ENCODE measurements around the gene MAB21L2.

MAB21L2 gene

GRCh38 chr4:150590631-150591030 is 8.7 kb downstream of the MAB21L2 start:
- Histone ChIP-seq H3K27me3 (ENCODE audit: control insufficient read depth, insufficient read depth, low read length) (no peaks in the 10 kb centered on the region), H3K9me3 (ENCODE audit: control insufficient read depth, low read length) (no peaks in the 10 kb centered on the region), H3K9ac (ENCODE audit: low read length) (no peak overlapping the region), H3K36me3 (ENCODE audit: control insufficient read depth, insufficient read depth, low read length) (no peaks in the 10 kb centered on the region), H3K4me3 (ENCODE audit: low read length) (no peak overlapping the region), H3K4me1 (ENCODE audit: control insufficient read depth, insufficient read depth, low read length) (no peaks in the 10 kb centered on the region)

GRCh38 chr4:150591406-150591805 is 9.5 kb downstream of the MAB21L2 start:
- no peaks in the 10 kb centered on the region for H3K36me3 ChIP-seq (ENCODE audit: control insufficient read depth, insufficient read depth, low read length)
- no peak overlapping the region for H3K9ac ChIP-seq (ENCODE audit: low read length)
- H3K4me1 ChIP-seq (ENCODE audit: control insufficient read depth, insufficient read depth, low read length), result no peaks in the 10 kb centered on the region
- no peaks in the 10 kb centered on the region for H3K9me3 ChIP-seq (ENCODE audit: control insufficient read depth, low read length)
- no peak overlapping the region for H3K4me3 ChIP-seq (ENCODE audit: low read length)
- H3K27me3 ChIP-seq (ENCODE audit: control insufficient read depth, insufficient read depth, low read length), result no peaks in the 10 kb centered on the region

GRCh38 chr4:150591904-150592303 is 10.0 kb downstream of the MAB21L2 start:
- no peaks in the 10 kb centered on the region for H3K9me3 ChIP-seq (ENCODE audit: control insufficient read depth, low read length)
- H3K27me3 ChIP-seq (ENCODE audit: control insufficient read depth, insufficient read depth, low read length), result no peaks in the 10 kb centered on the region
- no peak overlapping the region for H3K9ac ChIP-seq (ENCODE audit: low read length)
- H3K4me1 ChIP-seq (ENCODE audit: control insufficient read depth, insufficient read depth, low read length), result no peaks in the 10 kb centered on the region
- H3K4me3 ChIP-seq (ENCODE audit: low read length), result no peak overlapping the region
- H3K36me3 ChIP-seq (ENCODE audit: control insufficient read depth, insufficient read depth, low read length), result no peaks in the 10 kb centered on the region

GRCh38 chr4:150593996-150594395 is 12.0 kb downstream of the MAB21L2 start:
- H3K27me3 ChIP-seq (ENCODE audit: control insufficient read depth, insufficient read depth, low read length), result no peaks in the 10 kb centered on the region
- H3K9ac ChIP-seq (ENCODE audit: low read length), result no peak overlapping the region
- H3K36me3 ChIP-seq (ENCODE audit: control insufficient read depth, insufficient read depth, low read length), result no peaks in the 10 kb centered on the region
- no peaks in the 10 kb centered on the region for H3K4me1 ChIP-seq (ENCODE audit: control insufficient read depth, insufficient read depth, low read length)
- no peak overlapping the region for H3K4me3 ChIP-seq (ENCODE audit: low read length)
- no peaks in the 10 kb centered on the region for H3K9me3 ChIP-seq (ENCODE audit: control insufficient read depth, low read length)

- H3K9me3 ChIP-seq (ENCODE audit: control insufficient read depth, low read length), result no peaks in the 10 kb centered on the region
- no peaks in the 10 kb centered on the region for H3K36me3 ChIP-seq (ENCODE audit: control insufficient read depth, insufficient read depth, low read length)
- no peaks in the 10 kb centered on the region for H3K27me3 ChIP-seq (ENCODE audit: control insufficient read depth, insufficient read depth, low read length)
- H3K4me1 ChIP-seq (ENCODE audit: control insufficient read depth, insufficient read depth, low read length), result no peaks in the 10 kb centered on the region
- no peak overlapping the region for H3K9ac ChIP-seq (ENCODE audit: low read length)
- no peak overlapping the region for H3K4me3 ChIP-seq (ENCODE audit: low read length)
Measured at GRCh38 chr4:150598909-150599308, 17.0 kb downstream of the MAB21L2 start.

GRCh38 chr4:150599547-150599946 is 17.6 kb downstream of the MAB21L2 start:
- Histone ChIP-seq H3K9me3 (ENCODE audit: control insufficient read depth, low read length) (no peaks in the 10 kb centered on the region), H3K9ac (ENCODE audit: low read length) (no peak overlapping the region), H3K27me3 (ENCODE audit: control insufficient read depth, insufficient read depth, low read length) (no peaks in the 10 kb centered on the region), H3K4me1 (ENCODE audit: control insufficient read depth, insufficient read depth, low read length) (no peaks in the 10 kb centered on the region), H3K36me3 (ENCODE audit: control insufficient read depth, insufficient read depth, low read length) (no peaks in the 10 kb centered on the region), H3K4me3 (ENCODE audit: low read length) (no peak overlapping the region)

- Histone ChIP-seq H3K9me3 (ENCODE audit: control insufficient read depth, low read length) (no peaks in the 10 kb centered on the region), H3K4me3 (ENCODE audit: low read length) (no peak overlapping the region), H3K36me3 (ENCODE audit: control insufficient read depth, insufficient read depth, low read length) (no peaks in the 10 kb centered on the region), H3K9ac (ENCODE audit: low read length) (no peak overlapping the region), H3K27me3 (ENCODE audit: control insufficient read depth, insufficient read depth, low read length) (no peaks in the 10 kb centered on the region), H3K4me1 (ENCODE audit: control insufficient read depth, insufficient read depth, low read length) (no peaks in the 10 kb centered on the region)
Measured at GRCh38 chr4:150600812-150601445, 19.0 kb downstream of the MAB21L2 start.

- no peaks in the 10 kb centered on the region for H3K4me1 ChIP-seq (ENCODE audit: control insufficient read depth, insufficient read depth, low read length)
- no peaks in the 10 kb centered on the region for H3K9me3 ChIP-seq (ENCODE audit: control insufficient read depth, low read length)
- no peaks in the 10 kb centered on the region for H3K36me3 ChIP-seq (ENCODE audit: control insufficient read depth, insufficient read depth, low read length)
- no peak overlapping the region for H3K4me3 ChIP-seq (ENCODE audit: low read length)
- H3K27me3 ChIP-seq (ENCODE audit: control insufficient read depth, insufficient read depth, low read length), result no peaks in the 10 kb centered on the region
- H3K9ac ChIP-seq (ENCODE audit: low read length), result no peak overlapping the region
Measured at GRCh38 chr4:150609131-150609530, 27.2 kb downstream of the MAB21L2 start.

- no peak overlapping the region for H3K9ac ChIP-seq (ENCODE audit: low read length)
- no peaks in the 10 kb centered on the region for H3K9me3 ChIP-seq (ENCODE audit: control insufficient read depth, low read length)
- no peaks in the 10 kb centered on the region for H3K36me3 ChIP-seq (ENCODE audit: control insufficient read depth, insufficient read depth, low read length)
- no peaks in the 10 kb centered on the region for H3K27me3 ChIP-seq (ENCODE audit: control insufficient read depth, insufficient read depth, low read length)
- H3K4me3 ChIP-seq (ENCODE audit: low read length), result no peak overlapping the region
- H3K4me1 ChIP-seq (ENCODE audit: control insufficient read depth, insufficient read depth, low read length), result no peaks in the 10 kb centered on the region
Measured at GRCh38 chr4:150619042-150619441, 37.1 kb downstream of the MAB21L2 start.

GRCh38 chr4:150624055-150624454 is 42.1 kb downstream of the MAB21L2 start:
- Histone ChIP-seq H3K9ac (ENCODE audit: low read length) (no peak overlapping the region), H3K9me3 (ENCODE audit: control insufficient read depth, low read length) (no peaks in the 10 kb centered on the region), H3K36me3 (ENCODE audit: control insufficient read depth, insufficient read depth, low read length) (no peaks in the 10 kb centered on the region), H3K4me1 (ENCODE audit: control insufficient read depth, insufficient read depth, low read length) (no peaks in the 10 kb centered on the region), H3K27me3 (ENCODE audit: control insufficient read depth, insufficient read depth, low read length) (no peaks in the 10 kb centered on the region), H3K4me3 (ENCODE audit: low read length) (no peak overlapping the region)

GRCh38 chr4:150625033-150625432 is 43.1 kb downstream of the MAB21L2 start:
- Histone ChIP-seq H3K4me1 (ENCODE audit: control insufficient read depth, insufficient read depth, low read length) (no peaks in the 10 kb centered on the region), H3K36me3 (ENCODE audit: control insufficient read depth, insufficient read depth, low read length) (no peaks in the 10 kb centered on the region), H3K27me3 (ENCODE audit: control insufficient read depth, insufficient read depth, low read length) (no peaks in the 10 kb centered on the region), H3K9ac (ENCODE audit: low read length) (no peak overlapping the region), H3K9me3 (ENCODE audit: control insufficient read depth, low read length) (no peaks in the 10 kb centered on the region), H3K4me3 (ENCODE audit: low read length) (no peak overlapping the region)

- Histone ChIP-seq H3K36me3 (ENCODE audit: control insufficient read depth, insufficient read depth, low read length) (no peaks in the 10 kb centered on the region), H3K4me1 (ENCODE audit: control insufficient read depth, insufficient read depth, low read length) (no peaks in the 10 kb centered on the region), H3K9ac (ENCODE audit: low read length) (no peak overlapping the region), H3K4me3 (ENCODE audit: low read length) (no peak overlapping the region), H3K9me3 (ENCODE audit: control insufficient read depth, low read length) (no peaks in the 10 kb centered on the region), H3K27me3 (ENCODE audit: control insufficient read depth, insufficient read depth, low read length) (no peaks in the 10 kb centered on the region)
Measured at GRCh38 chr4:150628073-150628472, 46.1 kb downstream of the MAB21L2 start.

- Histone ChIP-seq H3K9me3 (ENCODE audit: control insufficient read depth, low read length) (no peaks in the 10 kb centered on the region), H3K4me1 (ENCODE audit: control insufficient read depth, insufficient read depth, low read length) (no peaks in the 10 kb centered on the region), H3K36me3 (ENCODE audit: control insufficient read depth, insufficient read depth, low read length) (no peaks in the 10 kb centered on the region), H3K9ac (ENCODE audit: low read length) (no peak overlapping the region), H3K4me3 (ENCODE audit: low read length) (no peak overlapping the region), H3K27me3 (ENCODE audit: control insufficient read depth, insufficient read depth, low read length) (no peaks in the 10 kb centered on the region)
Measured at GRCh38 chr4:150632639-150633038, 50.7 kb downstream of the MAB21L2 start.
